Measurements from ENCODE around the gene EFL1. TPM values are rescaled to one million over a fixed set of nuclear protein-coding genes. Genes with fewer than 3 reads are reported as not detected.
A peak's percentile ranks its signal among the peaks of the same experiment; 100 is the strongest.

Gene EFL1
- total and polyA plus RNA-seq, 10 of the 15 experiments (the other 5 are each of a cell fraction or from before 2014, with no cell fraction given): 6.2 to 42.3 (median 24.7) TPM

- Histone ChIP-seq H3K4me2 (ENCODE audit: control insufficient read depth, insufficient read depth) (no peak overlapping the region), H3K36me3 (ENCODE audit: control insufficient read depth in 2 of 2, insufficient read depth in 2 of 2, low read length in 1 of 2) (peaks cover 2 to 3% of the 10 kb centered on the region in 2 experiments; a peak in 3 of 4 replicates), H3K9ac (ENCODE audit: control insufficient read depth, insufficient read depth, low read length) (no peak overlapping the region), H3K4me1 (ENCODE audit: control insufficient read depth, insufficient read depth, low read length) (no peaks in the 10 kb centered on the region), H3K27me3 (replicated peaks in 1 of 2; ENCODE audit: control insufficient read depth in 2 of 2, insufficient read depth in 2 of 2, low read length in 1 of 2) (no peaks in the 10 kb centered on the region), H3K4me3 (no peak overlapping the region), H4K20me1 (ENCODE audit: control insufficient read depth, insufficient read depth) (no peaks in the 10 kb centered on the region), H2AFZ (ENCODE audit: control insufficient read depth, low read depth, low read length) (no peak overlapping the region), H3K27ac (ENCODE audit: control insufficient read depth, insufficient read depth) (no peak overlapping the region), H3K79me2 (ENCODE audit: control insufficient read depth, insufficient read depth, low read length) (no peaks in the 10 kb centered on the region), H3K9me3 (replicated peaks; ENCODE audit: control insufficient read depth, insufficient read depth, low read length) (no peaks in the 10 kb centered on the region)
- TF ChIP-seq POLR2AphosphoS2 (IDR thresholded peaks at IDR 0.05; ENCODE audit: low read depth, low read length) (no peak), NR2C1 (IDR thresholded peaks at IDR 0.05) (no peak), TBL1XR1 (IDR thresholded peaks at IDR 0.05; ENCODE audit: low read depth, low read length) (no peak), MEF2A (IDR thresholded peaks at IDR 0.05; ENCODE audit: insufficient read depth, low read depth, low read length) (no peak), MTA2 (IDR thresholded peaks at IDR 0.05; ENCODE audit: low read depth) (no peak), EP300 (IDR thresholded peaks at IDR 0.05; ENCODE audit: borderline replicate concordance in 1 of 2, control insufficient read depth in 1 of 2, low read depth in 2 of 2, low read length in 2 of 2) (no peak), CREM (IDR thresholded peaks at IDR 0.05; ENCODE audit: low read depth) (no peak), REST (IDR thresholded peaks at IDR 0.05; ENCODE audit: low read depth, low read length) (no peak)
- intact Hi-C loops (cut with micrococcal nuclease; ENCODE audit: unreplicated experiment): no loop called here
- RAD21 ChIA-PET (ENCODE audit: unreplicated experiment): no interaction called here
- FAIRE-seq (no peak), DNase-seq (ENCODE audit: low read depth, low spot score) (no peak), ATAC-seq (no peak)
- WGBS (ENCODE audit: insufficient coverage, insufficient replicate concordance, low lambda C conversion rate, missing lambda C conversion rate): 80% methylated on average over 3 of the region's 3 CpGs
- SMC1A ChIA-PET (ENCODE audit: uncharacterized antibody, unreplicated experiment): interaction anchor here (1.9 kb wide), 1 partner anchor 24 kb away, joined by 6 read pairs; no protein-coding TSS in a partner anchor
- TSS peak; percentile 30 for BruUV-seq (replicated peaks)
- CTCF ChIA-PET: interaction anchor here (1.5 to 2.1 kb wide), 2 partner anchors 14 to 26 kb away, joined by 3 to 4 read pairs; no protein-coding TSS in a partner anchor
- POLR2A ChIA-PET: no interaction called here
- in situ Hi-C loops (cut with MboI): no loop called here
These were observed 128.1 kb downstream of the EFL1 start for GRCh38 chr15:82134461-82134860.

All from GM12878 (cell line).